SKM-1 (cell line): Measurements from ENCODE around the gene VEZT.
"Not testable (repeated sequence)": the region's sequence is repeated elsewhere in the genome, so short reads cannot be mapped to it uniquely, and the experiment has no call there.

ENCODE experiments used
- DNase-seq: peaks from one replicate; lab custom pipeline; 2025; ENCODE audit not compliant: unreplicated experiment; lab: John Stamatoyannopoulos, UW

Gene VEZT

DNA sequence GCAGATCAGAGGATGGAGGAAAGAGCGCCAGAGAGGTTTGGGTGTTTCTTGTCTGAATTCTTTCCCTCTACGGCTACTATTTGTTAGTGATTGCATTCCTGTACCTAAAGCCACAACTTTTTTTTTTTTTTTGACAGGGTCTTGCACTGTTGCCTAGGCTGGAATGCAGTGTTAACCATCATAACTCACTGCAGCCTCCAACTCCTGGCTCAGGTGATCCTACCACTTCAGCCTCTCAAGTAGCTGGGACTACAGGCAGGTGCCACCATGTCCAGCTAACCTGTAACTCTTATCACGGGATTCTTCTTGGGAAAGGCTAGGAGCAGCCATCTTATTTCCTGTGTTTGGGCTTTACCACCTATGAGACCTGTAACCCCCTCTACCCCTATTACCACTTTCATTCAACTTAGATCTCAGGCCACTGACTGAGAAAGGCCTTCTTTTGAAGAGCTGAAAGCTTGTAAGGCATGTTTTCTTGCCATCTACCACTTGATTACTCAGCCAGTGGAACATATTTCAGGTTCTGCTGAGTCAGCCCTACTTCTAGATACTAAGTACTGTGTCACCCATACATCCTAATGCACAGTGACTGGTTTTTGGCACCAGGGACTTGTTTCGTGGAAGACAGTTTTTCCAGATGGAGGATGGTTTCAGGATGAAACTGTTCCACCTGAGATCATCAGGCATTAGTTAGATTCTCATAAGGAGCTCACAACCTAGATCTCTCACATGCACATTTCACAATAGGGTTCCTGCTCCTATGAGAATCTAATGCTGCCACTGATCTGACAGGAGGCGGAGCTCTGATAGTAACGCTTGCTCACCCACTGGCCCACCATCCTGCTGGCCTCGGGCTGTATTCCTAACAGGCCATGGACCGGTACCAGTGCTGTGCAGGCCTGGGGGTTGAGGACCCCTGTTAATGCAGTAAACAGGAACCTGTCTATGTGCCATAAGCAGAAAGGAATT lies 6.9 kb downstream of the VEZT start:
- no peak for DNase-seq

DNA sequence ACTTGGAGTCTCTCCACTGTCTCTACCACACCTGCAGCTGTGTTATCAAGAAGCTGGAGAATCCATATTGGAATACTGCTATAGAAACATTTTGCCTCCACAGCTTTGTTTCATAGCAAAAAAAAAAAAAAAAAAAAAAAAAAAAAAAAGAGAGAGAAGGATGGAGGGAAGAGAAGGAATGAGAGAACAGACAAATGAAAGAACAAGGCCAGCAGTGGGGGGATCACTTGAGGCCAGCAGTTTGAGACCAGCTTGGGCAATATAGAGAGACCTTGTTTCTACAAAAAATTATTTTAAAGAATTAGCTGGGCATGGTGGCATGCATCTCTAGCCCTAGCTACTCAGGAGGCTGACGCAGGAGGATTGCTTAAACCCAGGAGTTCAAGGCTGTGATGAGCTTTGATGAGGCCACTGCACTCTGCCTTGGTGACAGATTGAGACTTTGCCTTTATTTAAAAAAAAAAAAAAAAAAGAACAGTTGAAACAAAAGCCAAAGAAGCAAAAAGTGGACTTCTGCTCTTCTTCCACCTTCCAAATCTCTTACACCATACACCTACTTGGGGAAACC lies 8.1 kb downstream of the VEZT start:
- DNase-seq: no peak

- no peak for DNase-seq
Measured at GRCh38 chr12:95227818-95228356, 10.3 kb downstream of the VEZT start.

DNA sequence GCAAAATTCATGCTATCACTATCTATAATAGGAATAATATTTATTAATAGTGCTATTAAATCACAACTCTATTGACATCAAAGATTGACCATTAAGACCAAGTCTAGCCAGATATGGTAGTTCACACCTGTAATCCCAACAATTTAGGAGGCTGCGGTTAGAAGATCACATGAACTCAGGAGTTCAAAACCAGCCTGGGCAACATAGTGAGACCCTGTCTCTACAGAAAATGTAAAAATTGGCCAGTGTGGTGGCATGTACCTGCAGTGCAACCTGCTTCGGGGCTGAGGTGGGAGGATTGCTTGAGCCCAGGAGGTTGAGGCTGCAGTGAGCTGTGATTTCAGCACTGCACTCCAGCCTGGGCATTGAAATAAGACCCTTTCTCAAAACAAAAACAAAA lies 11.0 kb downstream of the VEZT start:
- no peak for DNase-seq

- DNase-seq: no peak
Measured at GRCh38 chr12:95229636-95230035, 12.0 kb downstream of the VEZT start.

DNA sequence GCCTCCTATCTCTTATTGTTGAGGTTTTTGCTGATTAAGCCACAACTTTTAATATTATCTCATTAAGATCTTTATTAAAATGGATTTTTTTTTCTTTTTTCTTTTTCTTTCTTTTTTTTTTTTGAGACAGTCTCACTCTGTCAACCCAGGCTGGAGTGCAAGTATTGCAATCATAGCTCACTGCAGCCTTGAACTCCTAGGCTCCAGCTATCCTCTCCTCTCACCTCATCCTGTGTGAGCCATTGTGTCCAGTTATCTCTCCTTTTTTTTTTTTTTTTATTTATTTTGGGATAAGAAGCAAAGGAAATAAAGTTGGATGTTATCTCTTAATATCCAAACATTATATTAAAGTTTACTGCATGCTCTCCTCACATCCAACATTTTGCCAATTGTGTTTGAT lies 12.7 kb downstream of the VEZT start:
- no peak for DNase-seq

GRCh38 chr12:95231190-95231589 lies 13.6 kb downstream of the VEZT start:
- DNase-seq: no peak

- DNase-seq: not testable (repeated sequence)
Measured at GRCh38 chr12:95234187-95234586, 16.6 kb downstream of the VEZT start.

- not testable (repeated sequence) for DNase-seq
Measured at GRCh38 chr12:95235621-95236020, 18.0 kb downstream of the VEZT start.

DNA sequence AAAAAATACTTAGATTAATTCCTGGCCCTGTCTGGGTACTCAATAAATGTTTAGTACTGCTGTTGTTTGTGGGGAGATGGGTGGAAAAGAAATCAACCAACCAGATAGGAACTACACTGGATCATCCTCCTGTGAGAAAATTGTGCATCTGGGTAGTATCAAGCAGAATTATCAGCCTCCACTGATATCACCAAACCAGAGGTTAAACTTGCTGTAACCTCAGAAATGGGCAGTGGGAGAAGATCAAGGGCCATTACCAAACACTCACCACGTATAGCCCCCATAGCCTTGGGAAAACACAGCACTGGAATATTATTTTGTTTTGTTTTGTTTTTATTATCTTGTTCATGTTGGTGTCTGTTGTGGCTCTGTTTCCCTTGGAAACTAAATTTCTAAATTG lies 19.7 kb downstream of the VEZT start:
- DNase-seq: no peak

DNA sequence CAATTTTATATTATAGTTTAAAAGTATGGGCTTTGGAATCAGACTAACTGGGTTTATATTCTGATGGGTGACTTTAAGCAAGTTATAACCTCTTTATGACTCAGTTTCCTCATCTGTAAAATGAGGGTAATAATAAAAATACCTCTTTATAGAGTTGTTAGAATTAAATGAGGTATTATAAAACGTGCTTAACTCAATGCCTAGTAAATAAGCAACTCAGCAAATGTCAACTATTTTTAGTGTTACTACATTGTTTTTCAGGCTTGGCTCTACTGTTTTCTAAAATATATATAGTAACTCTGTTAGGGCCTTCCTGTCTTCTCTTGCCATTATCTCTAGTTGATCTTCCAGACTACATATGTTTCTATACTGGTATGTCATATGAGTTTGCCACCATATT lies 20.5 kb downstream of the VEZT start:
- DNase-seq: no peak

- no peak for DNase-seq
Measured at GRCh38 chr12:95239216-95239615, 21.6 kb downstream of the VEZT start.

DNA sequence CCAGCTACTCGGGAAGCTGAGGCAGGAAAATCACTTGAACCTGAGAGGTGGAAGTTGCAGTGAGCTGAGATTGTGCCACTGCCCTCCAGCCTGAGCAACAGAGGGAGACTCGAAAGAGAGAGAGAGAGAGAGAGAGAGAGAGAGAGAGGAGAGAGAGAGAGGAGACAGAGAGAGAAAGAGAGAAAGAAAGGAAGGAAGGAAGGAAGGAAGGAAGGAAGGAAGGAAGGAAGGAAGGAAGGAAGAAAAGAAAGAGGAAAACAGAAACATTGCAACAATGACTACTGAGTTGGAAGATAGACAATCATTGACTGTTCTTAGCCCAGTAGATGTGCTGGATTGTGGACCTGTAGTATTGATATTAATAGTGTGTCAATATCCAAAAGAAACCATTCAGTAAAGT lies 22.2 kb downstream of the VEZT start:
- DNase-seq: not testable (repeated sequence)

- DNase-seq: no peak
Measured at GRCh38 chr12:95240556-95240955, 22.9 kb downstream of the VEZT start.

DNA sequence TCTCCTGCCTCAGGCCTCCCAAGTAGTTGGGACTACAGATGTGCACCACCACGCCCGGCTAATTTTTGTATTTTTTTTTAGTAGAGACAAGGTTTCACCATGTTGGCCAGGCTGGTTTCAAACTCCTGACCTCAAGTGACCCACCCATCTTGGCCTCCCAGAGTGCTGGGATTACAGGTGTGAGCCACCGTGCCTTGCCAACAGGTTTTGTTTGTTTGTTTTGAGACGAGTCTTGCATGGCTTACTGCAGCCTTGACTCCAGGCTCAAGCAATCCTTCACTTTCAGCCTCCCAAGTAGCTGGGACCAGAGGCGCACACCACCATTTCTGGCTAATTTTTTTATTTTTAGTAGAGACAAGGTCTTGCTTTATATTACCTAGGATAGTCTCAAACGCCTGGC lies 23.5 kb downstream of the VEZT start:
- DNase-seq: not testable (repeated sequence)

GRCh38 chr12:95241761-95242506 lies 24.3 kb downstream of the VEZT start:
- DNase-seq: no peak

GRCh38 chr12:95243497-95244183 lies 26.0 kb downstream of the VEZT start:
- DNase-seq: no peak

DNA sequence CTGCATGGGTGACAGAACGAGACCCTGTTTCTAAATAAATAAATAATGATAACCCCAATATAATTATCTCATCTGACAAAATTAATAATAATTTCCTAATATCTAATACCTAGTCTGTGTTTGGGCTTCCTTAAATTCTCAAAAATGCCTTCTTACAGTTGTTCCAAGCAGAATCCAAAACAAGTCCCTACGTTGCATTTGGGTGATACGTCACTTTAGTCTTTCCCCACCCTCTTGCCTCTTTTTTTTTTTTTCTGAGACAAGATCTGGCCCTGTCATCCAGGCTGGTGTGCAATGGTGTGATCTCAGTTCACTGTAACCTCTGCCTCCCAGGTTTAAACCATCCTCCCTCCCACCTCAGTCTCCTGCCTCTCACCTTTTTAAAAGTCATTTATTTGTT lies 26.7 kb downstream of the VEZT start:
- DNase-seq: no peak

GRCh38 chr12:95248095-95248494 lies 30.5 kb downstream of the VEZT start:
- DNase-seq: no peak

DNA sequence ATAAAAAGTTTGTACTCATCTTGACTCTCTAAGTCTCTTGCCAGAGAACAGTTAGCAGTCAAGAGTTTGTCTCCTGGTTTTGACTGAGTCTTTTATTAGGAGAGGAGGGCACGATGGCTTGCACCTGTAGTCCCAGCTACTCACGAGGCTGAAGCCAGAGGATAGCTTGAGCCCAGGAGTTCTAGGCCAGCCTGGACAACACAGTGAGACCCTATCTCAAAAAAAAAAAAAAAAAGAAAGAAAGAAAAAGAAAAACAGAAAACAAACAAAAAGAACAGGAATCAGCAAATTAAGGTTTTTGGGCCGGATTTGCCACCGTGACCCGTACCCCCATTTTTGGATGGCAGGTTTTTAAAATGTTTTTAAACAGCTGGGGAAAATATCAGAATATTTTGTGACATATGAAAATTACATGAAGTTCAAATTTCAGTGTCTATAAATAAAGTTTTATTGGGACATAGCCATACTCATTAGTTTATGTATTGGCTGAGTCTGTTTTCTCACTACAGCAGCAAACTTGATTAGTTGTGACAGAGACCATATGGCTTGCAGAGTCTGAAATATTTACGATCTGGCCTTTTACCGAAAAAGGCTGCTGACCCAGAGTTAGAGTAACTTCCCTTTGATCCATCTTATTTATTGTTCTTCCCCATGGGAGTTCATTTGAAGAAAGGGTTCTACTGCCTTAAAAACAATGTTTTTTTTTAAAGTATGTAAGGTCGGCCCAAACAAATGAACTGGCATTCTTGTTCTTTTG lies 31.2 kb downstream of the VEZT start:
- no peak for DNase-seq
